GM12878 (cell line): ENCODE results near the gene DPH6. TPM values are rescaled to one million over a fixed set of nuclear protein-coding genes. Genes with fewer than 3 reads are reported as not detected.

ENCODE experiments used
- CBX3 ChIP-seq: fragments of 200-600 bp; sonication (generic); IDR thresholded peaks from 2 replicates; pipeline ENCODE4 v1.6.1; 2016; ENCODE audit warnings: low read depth, borderline replicate concordance
- LARP7 ChIP-seq: fragments of 450-650 bp; IDR thresholded peaks from 2 replicates; pipeline ENCODE4 v1.6.1; 2017; ENCODE audit warnings: mild to moderate bottlenecking
- MTA2 ChIP-seq: fragments of 450-650 bp; IDR thresholded peaks from 2 replicates; pipeline ENCODE4 v1.6.1; 2016; ENCODE audit warnings: low read depth, mild to moderate bottlenecking, moderate library complexity
- NFXL1 ChIP-seq: fragments of 450-650 bp; IDR thresholded peaks from 2 replicates; pipeline ENCODE4 v1.6.1; 2017; ENCODE audit warnings: antibody characterized with exemption, mild to moderate bottlenecking, borderline replicate concordance
- POLR2AphosphoS2 ChIP-seq: IDR thresholded peaks from 2 replicates; pipeline ENCODE4 v1.6.1; 2011; ENCODE audit warnings: low read depth, mild to moderate bottlenecking, low read length, improper control_type of control experiment, moderate library complexity
- POLR2AphosphoS5 ChIP-seq: IDR thresholded peaks from 2 replicates; pipeline ENCODE4 v1.6.1; 2011; ENCODE audit warnings: mild to moderate bottlenecking, low read length, inconsistent platforms
- RFX5 ChIP-seq: IDR thresholded peaks from 2 replicates; pipeline ENCODE4 v1.6.1; 2011; ENCODE audit warnings: low read depth, low read length, improper control_type of control experiment
- SPI1 ChIP-seq: IDR thresholded peaks from 2 replicates; pipeline ENCODE4 v1.6.1; 2011; ENCODE audit warnings: low read depth, mild to moderate bottlenecking, low read length, moderate library complexity, borderline replicate concordance; ENCODE audit not compliant: insufficient read depth
- polyA plus RNA-seq, 11 experiments: library from polyadenylated mRNA; depleted of rRNA in 4 of 11; unstranded in 6 of 11; stranded (reverse) in 5 of 11; fragments of >200 nt; fragmentation: Nextera tagmentation in 4 of 11; fragmentation: Illumina TruSeq in 1 of 11; extraction: Ambion mirVana in 4 of 11; extraction: Trizol in 1 of 11; gene quantifications; 1 replicate in 1 of 11; 2 replicates in 10 of 11; pipeline versions ENCODE4 v1.2.1 to v1.2.3, GENCODE V29; 2011 to 2016; ENCODE audit warnings: inconsistent platforms in 2 of 11, missing spikeins in 2 of 11, low read depth in 1 of 11
- total RNA-seq, 4 experiments: library from RNA; depleted of rRNA in 3 of 4; stranded (reverse); fragments of >200 nt in 3 of 4; fragmentation: Illumina TruSeq in 1 of 4; extraction: Trizol in 1 of 4; gene quantifications; 2 replicates each; pipeline versions ENCODE4 v1.2.1 to v1.2.3, GENCODE V29; 2013 to 2021
- TF ChIP-seq, protein P1 (sequence below): fragments of 150-350 bp; IDR thresholded peaks from 2 replicates; pipeline ENCODE4 v1.6.1; 2016; ENCODE audit warnings: low read depth, low read length

The DPH6 gene
- total and polyA plus RNA-seq, 10 of the 15 experiments (the other 5 are each of a cell fraction or from before 2014, with no cell fraction given), result 9.0 to 68.5 (median 17.1) TPM

DNA sequence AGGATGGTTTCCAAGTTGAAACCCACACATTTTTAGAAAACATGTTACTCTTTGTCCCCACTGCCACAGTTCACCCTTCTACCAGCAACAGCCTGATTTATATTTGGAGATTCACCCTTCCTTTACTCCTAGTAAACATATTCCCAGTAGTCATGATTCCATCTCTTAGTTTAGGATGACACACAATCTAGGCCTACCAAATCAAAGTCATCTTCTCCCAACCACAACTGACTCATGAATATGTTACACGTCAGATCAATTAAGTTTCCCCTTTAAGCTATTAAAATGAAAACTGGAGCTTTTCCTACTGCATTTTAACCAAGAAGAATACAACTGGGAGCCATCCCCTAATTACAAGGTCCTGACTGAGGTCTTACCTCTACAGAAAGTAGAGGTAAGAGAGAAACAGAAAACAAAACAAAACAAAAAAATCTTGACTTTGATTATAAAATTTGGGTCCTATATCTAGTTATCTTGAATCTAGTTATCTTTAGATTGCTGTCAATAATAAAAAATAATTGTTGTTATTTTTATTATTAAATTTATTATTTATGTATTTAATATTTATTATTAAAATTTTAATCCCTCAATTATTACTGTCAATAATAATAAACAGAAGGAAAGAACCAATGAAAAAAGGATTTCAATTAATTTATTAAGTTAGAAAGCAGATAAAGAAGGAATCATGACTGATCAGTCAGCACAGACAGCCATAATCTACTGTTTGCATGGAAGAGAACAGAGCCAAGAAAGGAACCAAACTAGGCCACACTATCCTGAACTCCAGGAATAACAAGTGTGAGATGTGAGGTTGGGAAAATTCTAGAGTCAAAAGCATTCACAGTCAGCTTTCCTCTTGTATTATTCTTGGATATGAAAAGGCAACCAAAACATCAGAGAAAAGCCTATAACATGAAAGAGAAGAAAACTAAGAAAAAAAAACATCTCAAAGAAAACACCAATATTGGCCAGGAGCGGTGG lies 12.5 kb downstream of the DPH6 start (continued):
- TF ChIP-seq MTA2 (no peak), POLR2AphosphoS5 (no peak), RFX5 (no peak), LARP7 (no peak), SPI1 (no peak), NFXL1 (no peak), CBX3 (no peak), POLR2AphosphoS2 (no peak)
- TF ChIP-seq, protein P1, sequence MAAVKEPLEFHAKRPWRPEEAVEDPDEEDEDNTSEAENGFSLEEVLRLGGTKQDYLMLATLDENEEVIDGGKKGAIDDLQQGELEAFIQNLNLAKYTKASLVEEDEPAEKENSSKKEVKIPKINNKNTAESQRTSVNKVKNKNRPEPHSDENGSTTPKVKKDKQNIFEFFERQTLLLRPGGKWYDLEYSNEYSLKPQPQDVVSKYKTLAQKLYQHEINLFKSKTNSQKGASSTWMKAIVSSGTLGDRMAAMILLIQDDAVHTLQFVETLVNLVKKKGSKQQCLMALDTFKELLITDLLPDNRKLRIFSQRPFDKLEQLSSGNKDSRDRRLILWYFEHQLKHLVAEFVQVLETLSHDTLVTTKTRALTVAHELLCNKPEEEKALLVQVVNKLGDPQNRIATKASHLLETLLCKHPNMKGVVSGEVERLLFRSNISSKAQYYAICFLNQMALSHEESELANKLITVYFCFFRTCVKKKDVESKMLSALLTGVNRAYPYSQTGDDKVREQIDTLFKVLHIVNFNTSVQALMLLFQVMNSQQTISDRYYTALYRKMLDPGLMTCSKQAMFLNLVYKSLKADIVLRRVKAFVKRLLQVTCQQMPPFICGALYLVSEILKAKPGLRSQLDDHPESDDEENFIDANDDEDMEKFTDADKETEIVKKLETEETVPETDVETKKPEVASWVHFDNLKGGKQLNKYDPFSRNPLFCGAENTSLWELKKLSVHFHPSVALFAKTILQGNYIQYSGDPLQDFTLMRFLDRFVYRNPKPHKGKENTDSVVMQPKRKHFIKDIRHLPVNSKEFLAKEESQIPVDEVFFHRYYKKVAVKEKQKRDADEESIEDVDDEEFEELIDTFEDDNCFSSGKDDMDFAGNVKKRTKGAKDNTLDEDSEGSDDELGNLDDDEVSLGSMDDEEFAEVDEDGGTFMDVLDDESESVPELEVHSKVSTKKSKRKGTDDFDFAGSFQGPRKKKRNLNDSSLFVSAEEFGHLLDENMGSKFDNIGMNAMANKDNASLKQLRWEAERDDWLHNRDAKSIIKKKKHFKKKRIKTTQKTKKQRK, result no peak
- TF ChIP-seq, all 136 proteins: peak for 0
